ENCODE results near the gene SPDYC. TPM values are rescaled to one million over a fixed set of nuclear protein-coding genes. Genes with fewer than 3 reads are reported as not detected.
"Not testable (repeated sequence)": the region's sequence is repeated elsewhere in the genome, so short reads cannot be mapped to it uniquely, and the experiment has no call there.

SPDYC gene
- polyA plus RNA-seq, 3 donors from 2014 or later, result not detected

GRCh38 chr11:65166893-65167292 is 3.1 kb upstream of the SPDYC start:
- Mint-ChIP-seq H3K9me3 (no peaks in the 10 kb centered on the region), H3K4me3 (no peak overlapping the region), H3K27ac (no peak overlapping the region), H3K27me3 (ENCODE audit: low read depth in 3 of 3) (peaks cover 0 to 5% (median 5%) of the 10 kb centered on the region in 3 donors), H3K4me1 (peaks cover 13 to 17% of the 10 kb centered on the region in 2 donors), H3K36me3 (no peaks in the 10 kb centered on the region)
- DNase-seq, result no peak

GRCh38 chr11:65167656-65168055 is 2.4 kb upstream of the SPDYC start:
- Mint-ChIP-seq H3K27ac (no peak overlapping the region), H3K27me3 (ENCODE audit: low read depth in 3 of 3) (peaks cover 0 to 5% (median 3%) of the 10 kb centered on the region in 3 donors), H3K4me1 (peaks cover 13 to 17% of the 10 kb centered on the region in 2 donors), H3K36me3 (no peaks in the 10 kb centered on the region), H3K9me3 (no peaks in the 10 kb centered on the region), H3K4me3 (no peak overlapping the region)
- no peak for DNase-seq

GRCh38 chr11:65169164-65169641 is 830 bp upstream of the SPDYC start:
- H3K9me3 Mint-ChIP-seq, result no peaks in the 10 kb centered on the region
- H3K36me3 Mint-ChIP-seq, result no peaks in the 10 kb centered on the region
- H3K4me3 Mint-ChIP-seq, result peak overlapping the region; percentile 49 to 76 (median 63)
- DNase-seq, result peak; percentile 41 to 56 (median 47)
- peak overlapping the region; percentile 96 to 100 (median 99) for H3K27ac Mint-ChIP-seq
- H3K27me3 Mint-ChIP-seq (ENCODE audit: low read depth in 3 of 3), result peaks cover 0 to 6% (median 3%) of the 10 kb centered on the region in 3 donors
- peaks cover 13 to 17% of the 10 kb centered on the region in 2 donors for H3K4me1 Mint-ChIP-seq

- Mint-ChIP-seq H3K4me3 (no peak overlapping the region), H3K27me3 (ENCODE audit: low read depth in 3 of 3) (peaks cover 0 to 6% (median 2%) of the 10 kb centered on the region in 3 donors), H3K27ac (no peak overlapping the region), H3K36me3 (no peaks in the 10 kb centered on the region), H3K9me3 (no peaks in the 10 kb centered on the region), H3K4me1 (peaks cover 13 to 17% of the 10 kb centered on the region in 2 donors)
- DNase-seq, result no peak
These were observed 2.6 kb downstream of the SPDYC start for GRCh38 chr11:65172600-65172999.

GRCh38 chr11:65174571-65175010 is 4.6 kb downstream of the SPDYC start:
- H3K4me3 Mint-ChIP-seq; H3K9me3 Mint-ChIP-seq; H3K27me3 Mint-ChIP-seq (ENCODE audit: low read depth in 3 of 3); DNase-seq; H3K4me1 Mint-ChIP-seq; H3K27ac Mint-ChIP-seq; H3K36me3 Mint-ChIP-seq: not testable (repeated sequence)

- peaks cover 0 to 2% (median 1%) of the 10 kb centered on the region in 3 donors for H3K27me3 Mint-ChIP-seq (ENCODE audit: low read depth in 3 of 3)
- H3K4me1 Mint-ChIP-seq, result peaks cover 24 to 34% of the 10 kb centered on the region in 2 donors
- no peaks in the 10 kb centered on the region for H3K9me3 Mint-ChIP-seq
- peak overlapping the region; percentile 57 to 87 (median 64) for H3K27ac Mint-ChIP-seq
- DNase-seq, result peak; percentile 61 to 66 (median 63)
- peak overlapping the region; percentile 81 to 92 (median 89) for H3K4me3 Mint-ChIP-seq
- peaks cover 0 to 7% (median 3%) of the 10 kb centered on the region in 3 donors for H3K36me3 Mint-ChIP-seq
These were observed 11.0 kb downstream of the SPDYC start for GRCh38 chr11:65180877-65181568.

GRCh38 chr11:65181569-65182257 is 11.7 kb downstream of the SPDYC start, which contains the start of gene CAPN1:
Gene CAPN1 (plus strand): TSS chr11:65181928. CDS start chr11:65182702, 774 bp downstream.
- Mint-ChIP-seq H3K9me3 (no peaks in the 10 kb centered on the region), H3K36me3 (peaks cover 4 to 8% (median 7%) of the 10 kb centered on the region in 3 donors), H3K27ac (peak within 1 kb of the TSS; percentile 68 to 92 (median 84)), H3K4me3 (peak within 1 kb of the TSS; percentile 86 to 96 (median 91)), H3K27me3 (ENCODE audit: low read depth in 3 of 3) (peaks cover 0 to 3% (median 1%) of the 10 kb centered on the region in 3 donors), H3K4me1 (peaks cover 24 to 34% of the 10 kb centered on the region in 2 donors)
- peak; percentile 42 to 61 (median 53) for DNase-seq

GRCh38 chr11:65182258-65183170 is 12.5 kb downstream of the SPDYC start:
- peak overlapping the region; percentile 76 to 96 (median 87) for H3K4me3 Mint-ChIP-seq
- H3K36me3 Mint-ChIP-seq, result peaks cover 5 to 11% (median 8%) of the 10 kb centered on the region in 3 donors
- H3K9me3 Mint-ChIP-seq, result no peaks in the 10 kb centered on the region
- H3K27ac Mint-ChIP-seq, result peak overlapping the region in 5 of 6 donors; percentile 72 to 87 (median 78)
- no peak for DNase-seq
- peaks cover 24 to 34% of the 10 kb centered on the region in 2 donors for H3K4me1 Mint-ChIP-seq
- peaks cover 0 to 3% (median 1%) of the 10 kb centered on the region in 3 donors for H3K27me3 Mint-ChIP-seq (ENCODE audit: low read depth in 3 of 3)

GRCh38 chr11:65183201-65183891 is 13.3 kb downstream of the SPDYC start:
- Mint-ChIP-seq H3K27ac (peak overlapping the region in 5 of 6 donors; percentile 24 to 73 (median 55)), H3K36me3 (peaks cover 5 to 8% (median 7%) of the 10 kb centered on the region in 3 donors), H3K27me3 (ENCODE audit: low read depth in 3 of 3) (peaks cover 0 to 3% (median 1%) of the 10 kb centered on the region in 3 donors), H3K4me3 (peak overlapping the region in 4 of 5 donors; percentile 76 to 96 (median 89)), H3K4me1 (peaks cover 24 to 34% of the 10 kb centered on the region in 2 donors), H3K9me3 (no peaks in the 10 kb centered on the region)
- DNase-seq, result no peak

GRCh38 chr11:65184146-65184545 is 14.1 kb downstream of the SPDYC start:
- peaks cover 6 to 13% (median 8%) of the 10 kb centered on the region in 3 donors for H3K36me3 Mint-ChIP-seq
- DNase-seq, result no peak
- H3K9me3 Mint-ChIP-seq, result no peaks in the 10 kb centered on the region
- peak overlapping the region in 1 of 5 donors; percentile 7 for H3K4me3 Mint-ChIP-seq
- H3K27ac Mint-ChIP-seq, result peak overlapping the region in 1 of 6 donors; percentile 17
- H3K4me1 Mint-ChIP-seq, result peaks cover 24 to 34% of the 10 kb centered on the region in 2 donors
- peaks cover 0 to 3% (median 1%) of the 10 kb centered on the region in 3 donors for H3K27me3 Mint-ChIP-seq (ENCODE audit: low read depth in 3 of 3)

- H3K27me3 Mint-ChIP-seq (ENCODE audit: low read depth in 3 of 3), result peaks cover 0 to 3% (median 1%) of the 10 kb centered on the region in 3 donors
- H3K27ac Mint-ChIP-seq, result peak overlapping the region in 3 of 6 donors; percentile 46 to 69 (median 62)
- H3K36me3 Mint-ChIP-seq, result peaks cover 16 to 23% (median 18%) of the 10 kb centered on the region in 3 donors
- H3K9me3 Mint-ChIP-seq, result no peaks in the 10 kb centered on the region
- H3K4me3 Mint-ChIP-seq, result no peak overlapping the region
- peaks cover 24 to 34% of the 10 kb centered on the region in 2 donors for H3K4me1 Mint-ChIP-seq
- no peak for DNase-seq
These were observed 15.1 kb downstream of the SPDYC start for GRCh38 chr11:65185171-65185570.

GRCh38 chr11:65185869-65186341 is 15.9 kb downstream of the SPDYC start:
- Mint-ChIP-seq H3K4me1 (peaks cover 21 to 29% of the 10 kb centered on the region in 2 donors), H3K27me3 (ENCODE audit: low read depth in 3 of 3) (peaks cover 0 to 3% (median 0%) of the 10 kb centered on the region in 3 donors), H3K4me3 (no peak overlapping the region), H3K36me3 (peaks cover 19 to 26% (median 21%) of the 10 kb centered on the region in 3 donors), H3K9me3 (no peaks in the 10 kb centered on the region), H3K27ac (no peak overlapping the region)
- DNase-seq, result no peak

All from immature natural killer cell (primary cell).